Liver (tissue), 3 donors: Measurements from ENCODE around the gene RAB28.

Experiments used
- FOXA1 ChIP-seq: IDR thresholded peaks from 2 replicates; pipeline ENCODE4 v1.6.1; 2016; ENCODE audit warnings: antibody characterized with exemption
- GABPA ChIP-seq, 2 donors: IDR thresholded peaks in 1 of 2; conservative IDR thresholded peaks in 1 of 2; 2 replicates each; pipeline ENCODE4 v1.6.1; 2016; ENCODE audit warnings: antibody characterized with exemption in 2 of 2, mild to moderate bottlenecking in 1 of 2, moderate library complexity in 1 of 2
- HNF4A ChIP-seq, 2 donors: conservative IDR thresholded peaks; 2 replicates each; pipeline ENCODE4 v1.6.1; 2016; ENCODE audit warnings: antibody characterized with exemption in 2 of 2, mild to moderate bottlenecking in 2 of 2
- JUND ChIP-seq, 2 donors: IDR thresholded peaks; 2 replicates each; pipeline ENCODE4 v1.6.1; 2016; ENCODE audit warnings: antibody characterized with exemption in 2 of 2
- NR2F2 ChIP-seq: IDR thresholded peaks from 2 replicates; pipeline ENCODE4 v1.6.1; 2016; ENCODE audit warnings: antibody characterized with exemption
- RAD21 ChIP-seq, 2 donors: IDR thresholded peaks; 2 replicates each; pipeline ENCODE4 v1.6.1; 2016; ENCODE audit warnings: antibody characterized with exemption in 2 of 2, mild to moderate bottlenecking in 2 of 2
- RXRA ChIP-seq, 2 donors: IDR thresholded peaks; 2 replicates each; pipeline ENCODE4 v1.6.1; 2017 to 2018; ENCODE audit warnings: antibody characterized with exemption in 2 of 2, mild to moderate bottlenecking in 1 of 2
- SP1 ChIP-seq: IDR thresholded peaks from 2 replicates; pipeline ENCODE4 v1.6.1; 2018; ENCODE audit warnings: antibody characterized with exemption, mild to moderate bottlenecking
- TAF1 ChIP-seq: conservative IDR thresholded peaks from 2 replicates; pipeline ENCODE4 v1.6.1; 2016; ENCODE audit warnings: antibody characterized with exemption, mild to moderate bottlenecking
- YY1 ChIP-seq: IDR thresholded peaks from 2 replicates; pipeline ENCODE4 v1.6.1; 2016; ENCODE audit warnings: antibody characterized with exemption, mild to moderate bottlenecking
- TF ChIP-seq, protein P1 (sequence below): fragments of 150-350 bp; IDR thresholded peaks from 2 replicates; pipeline ENCODE4 v1.5.1; 2017; ENCODE audit warnings: improper control_type of control experiment, low read depth, low read length; ENCODE audit not compliant: missing input control
- TF ChIP-seq, protein P2 (sequence below): IDR thresholded peaks from 2 replicates; pipeline ENCODE4 v1.6.1; 2016; ENCODE audit warnings: antibody characterized with exemption
- TF ChIP-seq, protein P3 (sequence below): IDR thresholded peaks from 2 replicates; pipeline ENCODE4 v1.6.1; 2016; ENCODE audit warnings: antibody characterized with exemption, mild to moderate bottlenecking
- TF ChIP-seq, protein P4 (sequence below): IDR thresholded peaks from 2 replicates; pipeline ENCODE4 v1.6.1; 2016; ENCODE audit warnings: antibody characterized with exemption
- donor health status: healthy.
- donor health status: healthy.

DNA sequence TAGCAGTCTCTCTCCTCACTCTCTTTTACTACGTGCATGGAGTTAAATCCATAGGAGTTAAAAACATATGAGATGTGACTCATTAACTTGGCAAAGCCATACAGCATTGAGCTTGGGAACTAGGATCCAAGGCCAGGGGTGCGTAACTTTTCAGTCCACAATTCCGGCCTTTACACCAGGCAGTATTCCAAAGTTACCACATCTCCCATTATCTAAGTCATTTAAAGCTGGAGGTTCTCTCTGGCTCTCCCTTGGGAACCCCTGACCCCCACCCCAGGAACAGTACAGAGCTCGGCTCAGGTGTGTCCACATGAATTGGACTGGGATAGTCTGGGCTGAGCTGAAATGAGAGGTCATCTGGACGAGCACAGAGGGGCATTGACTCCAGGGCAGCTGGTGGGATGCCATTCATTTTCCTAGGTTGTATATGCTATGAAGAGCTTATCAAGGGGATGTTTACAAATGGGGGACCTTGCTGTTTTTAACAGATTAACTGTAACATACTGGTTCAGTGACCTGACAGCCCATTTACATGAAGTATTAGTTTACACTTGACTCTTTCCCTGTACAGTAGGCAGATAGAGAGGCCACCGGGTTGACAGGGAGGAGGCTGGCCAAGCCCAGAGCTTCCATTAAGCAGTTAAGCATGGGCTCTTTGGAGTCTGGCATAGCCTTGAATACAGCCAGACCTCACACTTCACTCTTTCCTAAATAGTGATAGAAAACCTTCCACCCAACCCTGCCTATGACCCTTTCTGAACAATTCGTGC, 128.8 kb downstream of the RAB28 start:
- TF ChIP-seq, protein P1, sequence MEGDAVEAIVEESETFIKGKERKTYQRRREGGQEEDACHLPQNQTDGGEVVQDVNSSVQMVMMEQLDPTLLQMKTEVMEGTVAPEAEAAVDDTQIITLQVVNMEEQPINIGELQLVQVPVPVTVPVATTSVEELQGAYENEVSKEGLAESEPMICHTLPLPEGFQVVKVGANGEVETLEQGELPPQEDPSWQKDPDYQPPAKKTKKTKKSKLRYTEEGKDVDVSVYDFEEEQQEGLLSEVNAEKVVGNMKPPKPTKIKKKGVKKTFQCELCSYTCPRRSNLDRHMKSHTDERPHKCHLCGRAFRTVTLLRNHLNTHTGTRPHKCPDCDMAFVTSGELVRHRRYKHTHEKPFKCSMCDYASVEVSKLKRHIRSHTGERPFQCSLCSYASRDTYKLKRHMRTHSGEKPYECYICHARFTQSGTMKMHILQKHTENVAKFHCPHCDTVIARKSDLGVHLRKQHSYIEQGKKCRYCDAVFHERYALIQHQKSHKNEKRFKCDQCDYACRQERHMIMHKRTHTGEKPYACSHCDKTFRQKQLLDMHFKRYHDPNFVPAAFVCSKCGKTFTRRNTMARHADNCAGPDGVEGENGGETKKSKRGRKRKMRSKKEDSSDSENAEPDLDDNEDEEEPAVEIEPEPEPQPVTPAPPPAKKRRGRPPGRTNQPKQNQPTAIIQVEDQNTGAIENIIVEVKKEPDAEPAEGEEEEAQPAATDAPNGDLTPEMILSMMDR, result no peak
- TF ChIP-seq YY1, result no peak
- TF ChIP-seq RAD21 (IDR thresholded peaks at IDR 0.05), result no peak
- TF ChIP-seq HNF4A (conservative IDR thresholded peaks at IDR 0.05), result no peak
- TF ChIP-seq, protein P2, sequence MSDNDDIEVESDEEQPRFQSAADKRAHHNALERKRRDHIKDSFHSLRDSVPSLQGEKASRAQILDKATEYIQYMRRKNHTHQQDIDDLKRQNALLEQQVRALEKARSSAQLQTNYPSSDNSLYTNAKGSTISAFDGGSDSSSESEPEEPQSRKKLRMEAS, result no peak
- no peak for TF ChIP-seq NR2F2
- no peak for TF ChIP-seq JUND (IDR thresholded peaks at IDR 0.05)
- TF ChIP-seq, protein P3, sequence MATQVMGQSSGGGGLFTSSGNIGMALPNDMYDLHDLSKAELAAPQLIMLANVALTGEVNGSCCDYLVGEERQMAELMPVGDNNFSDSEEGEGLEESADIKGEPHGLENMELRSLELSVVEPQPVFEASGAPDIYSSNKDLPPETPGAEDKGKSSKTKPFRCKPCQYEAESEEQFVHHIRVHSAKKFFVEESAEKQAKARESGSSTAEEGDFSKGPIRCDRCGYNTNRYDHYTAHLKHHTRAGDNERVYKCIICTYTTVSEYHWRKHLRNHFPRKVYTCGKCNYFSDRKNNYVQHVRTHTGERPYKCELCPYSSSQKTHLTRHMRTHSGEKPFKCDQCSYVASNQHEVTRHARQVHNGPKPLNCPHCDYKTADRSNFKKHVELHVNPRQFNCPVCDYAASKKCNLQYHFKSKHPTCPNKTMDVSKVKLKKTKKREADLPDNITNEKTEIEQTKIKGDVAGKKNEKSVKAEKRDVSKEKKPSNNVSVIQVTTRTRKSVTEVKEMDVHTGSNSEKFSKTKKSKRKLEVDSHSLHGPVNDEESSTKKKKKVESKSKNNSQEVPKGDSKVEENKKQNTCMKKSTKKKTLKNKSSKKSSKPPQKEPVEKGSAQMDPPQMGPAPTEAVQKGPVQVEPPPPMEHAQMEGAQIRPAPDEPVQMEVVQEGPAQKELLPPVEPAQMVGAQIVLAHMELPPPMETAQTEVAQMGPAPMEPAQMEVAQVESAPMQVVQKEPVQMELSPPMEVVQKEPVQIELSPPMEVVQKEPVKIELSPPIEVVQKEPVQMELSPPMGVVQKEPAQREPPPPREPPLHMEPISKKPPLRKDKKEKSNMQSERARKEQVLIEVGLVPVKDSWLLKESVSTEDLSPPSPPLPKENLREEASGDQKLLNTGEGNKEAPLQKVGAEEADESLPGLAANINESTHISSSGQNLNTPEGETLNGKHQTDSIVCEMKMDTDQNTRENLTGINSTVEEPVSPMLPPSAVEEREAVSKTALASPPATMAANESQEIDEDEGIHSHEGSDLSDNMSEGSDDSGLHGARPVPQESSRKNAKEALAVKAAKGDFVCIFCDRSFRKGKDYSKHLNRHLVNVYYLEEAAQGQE, result no peak
- TF ChIP-seq TAF1, result no peak
- TF ChIP-seq RXRA (IDR thresholded peaks at IDR 0.05), result no peak
- TF ChIP-seq SP1, result no peak
- TF ChIP-seq GABPA (IDR thresholded peaks at IDR 0.05 in 1 of 2, conservative IDR thresholded peaks at IDR 0.05 in 1 of 2), result no peak
- TF ChIP-seq, protein P4, sequence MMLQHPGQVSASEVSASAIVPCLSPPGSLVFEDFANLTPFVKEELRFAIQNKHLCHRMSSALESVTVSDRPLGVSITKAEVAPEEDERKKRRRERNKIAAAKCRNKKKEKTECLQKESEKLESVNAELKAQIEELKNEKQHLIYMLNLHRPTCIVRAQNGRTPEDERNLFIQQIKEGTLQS, result no peak
- no peak for TF ChIP-seq FOXA1
